ENCODE data around the gene CCDC178. TPM values are rescaled to one million over a fixed set of nuclear protein-coding genes. Genes with fewer than 3 reads are reported as not detected.
A peak's percentile ranks its signal among the peaks of the same experiment; 100 is the strongest.

The CCDC178 gene
- total RNA-seq, 1 donor from 2014 or later = not detected

DNA sequence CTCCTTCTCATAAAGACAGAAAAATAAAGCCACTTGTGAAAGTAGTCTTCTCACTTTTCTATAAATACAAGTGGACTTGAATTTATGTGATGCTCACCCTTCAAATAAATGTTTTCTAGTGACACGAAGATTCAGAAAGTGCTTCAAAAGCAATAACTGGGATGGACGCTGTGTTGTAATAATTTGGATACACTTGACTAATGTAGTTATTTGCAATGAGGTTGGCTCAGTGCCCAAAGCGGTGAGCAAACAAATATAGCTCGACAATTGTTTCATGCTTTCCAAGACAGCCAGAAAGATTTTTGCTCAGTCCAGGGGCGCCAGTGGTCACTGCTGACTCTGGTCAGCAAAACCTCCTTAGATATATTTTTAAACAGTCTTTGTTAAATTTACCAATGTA lies 389.1 kb downstream of the CCDC178 start:
- Mint-ChIP-seq H3K27me3 (ENCODE audit: low read depth) (no peaks in the 10 kb centered on the region), H3K4me1 (ENCODE audit: low read depth) (no peaks in the 10 kb centered on the region), H3K36me3 (ENCODE audit: low read depth) (no peaks in the 10 kb centered on the region), H3K9me3 (ENCODE audit: low read depth) (no peaks in the 10 kb centered on the region), H3K27ac (ENCODE audit: unreplicated experiment) (no peak overlapping the region), H3K4me3 (ENCODE audit: unreplicated experiment) (no peak overlapping the region)
- DNase-seq (ENCODE audit: low spot score) = no peak
- no peak for TF ChIP-seq CTCF (IDR thresholded peaks at IDR 0.05)

DNA sequence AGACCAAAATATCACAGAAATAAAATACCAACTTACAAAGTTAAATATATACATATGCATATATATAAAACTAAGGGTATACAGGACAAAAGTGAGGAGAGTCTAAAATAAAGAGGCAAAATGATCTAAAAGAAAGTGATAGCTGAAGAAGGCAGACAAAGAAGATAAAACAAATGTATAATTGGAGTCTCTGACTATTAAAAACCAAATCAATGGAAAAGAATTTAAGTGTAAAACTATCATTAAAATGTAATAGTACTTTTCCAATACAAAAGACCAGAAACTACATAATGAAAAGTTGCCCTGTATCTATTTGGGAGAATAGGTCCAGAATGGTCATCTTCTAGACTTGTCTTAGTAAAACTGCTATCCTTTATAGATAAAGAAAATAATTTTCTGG lies 400.3 kb downstream of the CCDC178 start:
- H3K27ac Mint-ChIP-seq (ENCODE audit: unreplicated experiment) = no peak overlapping the region
- H3K9me3 Mint-ChIP-seq (ENCODE audit: low read depth) = peaks cover 35% of the 10 kb centered on the region
- no peaks in the 10 kb centered on the region for H3K4me1 Mint-ChIP-seq (ENCODE audit: low read depth)
- no peak overlapping the region for H3K4me3 Mint-ChIP-seq (ENCODE audit: unreplicated experiment)
- H3K36me3 Mint-ChIP-seq (ENCODE audit: low read depth) = peaks cover 9% of the 10 kb centered on the region
- no peak for DNase-seq (ENCODE audit: low spot score)
- TF ChIP-seq CTCF (IDR thresholded peaks at IDR 0.05) = no peak
- H3K27me3 Mint-ChIP-seq (ENCODE audit: low read depth) = no peaks in the 10 kb centered on the region

GRCh38 chr18:33034945-33035344 lies 405.6 kb downstream of the CCDC178 start:
- Mint-ChIP-seq H3K27me3 (ENCODE audit: low read depth) (no peaks in the 10 kb centered on the region), H3K4me3 (ENCODE audit: unreplicated experiment) (no peak overlapping the region), H3K9me3 (ENCODE audit: low read depth) (peaks cover 20% of the 10 kb centered on the region), H3K36me3 (ENCODE audit: low read depth) (peaks cover 6% of the 10 kb centered on the region), H3K4me1 (ENCODE audit: low read depth) (no peaks in the 10 kb centered on the region), H3K27ac (ENCODE audit: unreplicated experiment) (no peak overlapping the region)
- no peak for DNase-seq (ENCODE audit: low spot score)
- no peak for TF ChIP-seq CTCF (IDR thresholded peaks at IDR 0.05)

GRCh38 chr18:33034212-33034611 lies 406.3 kb downstream of the CCDC178 start:
- Mint-ChIP-seq H3K36me3 (ENCODE audit: low read depth) (peaks cover 2% of the 10 kb centered on the region), H3K4me3 (ENCODE audit: unreplicated experiment) (no peak overlapping the region), H3K27ac (ENCODE audit: unreplicated experiment) (no peak overlapping the region), H3K9me3 (ENCODE audit: low read depth) (peaks cover 13% of the 10 kb centered on the region), H3K4me1 (ENCODE audit: low read depth) (no peaks in the 10 kb centered on the region), H3K27me3 (ENCODE audit: low read depth) (no peaks in the 10 kb centered on the region)
- no peak for DNase-seq (ENCODE audit: low spot score)
- no peak for TF ChIP-seq CTCF (IDR thresholded peaks at IDR 0.05)

GRCh38 chr18:33022370-33022769 lies 418.2 kb downstream of the CCDC178 start:
- H3K4me3 Mint-ChIP-seq (ENCODE audit: unreplicated experiment) = no peak overlapping the region
- no peak for DNase-seq (ENCODE audit: low spot score)
- H3K9me3 Mint-ChIP-seq (ENCODE audit: low read depth) = peaks cover 7% of the 10 kb centered on the region
- no peaks in the 10 kb centered on the region for H3K36me3 Mint-ChIP-seq (ENCODE audit: low read depth)
- no peak overlapping the region for H3K27ac Mint-ChIP-seq (ENCODE audit: unreplicated experiment)
- peak; percentile 40 for TF ChIP-seq CTCF (IDR thresholded peaks at IDR 0.05)
- H3K4me1 Mint-ChIP-seq (ENCODE audit: low read depth) = no peaks in the 10 kb centered on the region
- no peaks in the 10 kb centered on the region for H3K27me3 Mint-ChIP-seq (ENCODE audit: low read depth)
